Activated CD8-positive, alpha-beta T cell treated with anti-CD3 and anti-CD28 coated beads for 36 hours (primary cell): Measurements from ENCODE around the gene OR1L8. TPM values are rescaled to one million over a fixed set of nuclear protein-coding genes. Genes with fewer than 3 reads are reported as not detected.
"Not testable (repeated sequence)": the region's sequence is repeated elsewhere in the genome, so short reads cannot be mapped to it uniquely, and the experiment has no call there.

Experiments
- ATAC-seq: fragments of 200-7000 bp; cut with Tn5 transposase; one replicate; pipeline ENCODE4 v1.10.0; 2021; ENCODE audit warnings: mild to moderate bottlenecking, moderate library complexity
- CTCF ChIA-PET: fragments of 350-600 bp; sonication (Branson Sonifier 250); formaldehyde crosslinking; loops from one replicate; lab custom pipeline; 2021; ENCODE audit warnings: antibody characterized with exemption; lab: Charles Lee
- POLR2A ChIA-PET: fragments of 350-600 bp; sonication (Branson Sonifier 250); formaldehyde crosslinking; loops from one replicate; lab custom pipeline; 2021; ENCODE audit warnings: antibody characterized with exemption; lab: Charles Lee
- DNase-seq: peaks from one replicate; pipeline ENCODE4 v3.0.0-alpha.2; 2020
- H3K27ac Mint-ChIP-seq: one replicate; pipeline ENCODE4 v1.8.0; 2021; ENCODE audit warnings: mild to moderate bottlenecking, mixed read lengths
- H3K27me3 Mint-ChIP-seq: one replicate; pipeline ENCODE4 v1.8.0; 2021; ENCODE audit warnings: mixed read lengths
- H3K36me3 Mint-ChIP-seq: one replicate; pipeline ENCODE4 v1.8.0; 2021; ENCODE audit warnings: low read depth, mixed read lengths
- H3K4me1 Mint-ChIP-seq: one replicate; pipeline ENCODE4 v1.8.0; 2021; ENCODE audit warnings: low read depth, mixed read lengths
- H3K4me3 Mint-ChIP-seq: one replicate; pipeline ENCODE4 v1.8.0; 2021; ENCODE audit warnings: mild to moderate bottlenecking, moderate library complexity, mixed read lengths
- H3K9me3 Mint-ChIP-seq: one replicate; pipeline ENCODE4 v1.8.0; 2021; ENCODE audit warnings: mixed read lengths
- intact Hi-C: fragments of 100-400 bp; cut with micrococcal nuclease; formaldehyde crosslinking; loops from one replicate; pipeline ENCODE4 v1.10.0; 2022
- total RNA-seq, 2 experiments: library from RNA; stranded (reverse); gene quantifications; one replicate each; pipeline ENCODE4 v1.2.3, GENCODE V29; 2021
- TF ChIP-seq, protein P1 (sequence below): fragments of 200-600 bp; IDR thresholded peaks from one replicate; pipeline ENCODE4 v1.8.0; 2022; ENCODE audit warnings: antibody characterized with exemption, mild to moderate bottlenecking

Gene OR1L8
- total RNA-seq, 2 experiments from 2014 or later: not detected

- intact Hi-C loops: no loop called here
- H3K4me3 Mint-ChIP-seq: no peak overlapping the region
- ChIA-PET POLR2A (no interaction called here), CTCF (no interaction called here)
- H3K36me3 Mint-ChIP-seq: no peaks in the 10 kb centered on the region
- TF ChIP-seq, protein P1, sequence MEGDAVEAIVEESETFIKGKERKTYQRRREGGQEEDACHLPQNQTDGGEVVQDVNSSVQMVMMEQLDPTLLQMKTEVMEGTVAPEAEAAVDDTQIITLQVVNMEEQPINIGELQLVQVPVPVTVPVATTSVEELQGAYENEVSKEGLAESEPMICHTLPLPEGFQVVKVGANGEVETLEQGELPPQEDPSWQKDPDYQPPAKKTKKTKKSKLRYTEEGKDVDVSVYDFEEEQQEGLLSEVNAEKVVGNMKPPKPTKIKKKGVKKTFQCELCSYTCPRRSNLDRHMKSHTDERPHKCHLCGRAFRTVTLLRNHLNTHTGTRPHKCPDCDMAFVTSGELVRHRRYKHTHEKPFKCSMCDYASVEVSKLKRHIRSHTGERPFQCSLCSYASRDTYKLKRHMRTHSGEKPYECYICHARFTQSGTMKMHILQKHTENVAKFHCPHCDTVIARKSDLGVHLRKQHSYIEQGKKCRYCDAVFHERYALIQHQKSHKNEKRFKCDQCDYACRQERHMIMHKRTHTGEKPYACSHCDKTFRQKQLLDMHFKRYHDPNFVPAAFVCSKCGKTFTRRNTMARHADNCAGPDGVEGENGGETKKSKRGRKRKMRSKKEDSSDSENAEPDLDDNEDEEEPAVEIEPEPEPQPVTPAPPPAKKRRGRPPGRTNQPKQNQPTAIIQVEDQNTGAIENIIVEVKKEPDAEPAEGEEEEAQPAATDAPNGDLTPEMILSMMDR: no peak
- H3K4me1 Mint-ChIP-seq: no peaks in the 10 kb centered on the region
- no peak overlapping the region for H3K27ac Mint-ChIP-seq
- H3K9me3 Mint-ChIP-seq: peaks cover 6% of the 10 kb centered on the region
- H3K27me3 Mint-ChIP-seq: no peaks in the 10 kb centered on the region
- no peak for DNase-seq
- ATAC-seq: no peak
These were observed 47.0 kb downstream of the OR1L8 start for GRCh38 chr9:122536134-122536533.

DNA sequence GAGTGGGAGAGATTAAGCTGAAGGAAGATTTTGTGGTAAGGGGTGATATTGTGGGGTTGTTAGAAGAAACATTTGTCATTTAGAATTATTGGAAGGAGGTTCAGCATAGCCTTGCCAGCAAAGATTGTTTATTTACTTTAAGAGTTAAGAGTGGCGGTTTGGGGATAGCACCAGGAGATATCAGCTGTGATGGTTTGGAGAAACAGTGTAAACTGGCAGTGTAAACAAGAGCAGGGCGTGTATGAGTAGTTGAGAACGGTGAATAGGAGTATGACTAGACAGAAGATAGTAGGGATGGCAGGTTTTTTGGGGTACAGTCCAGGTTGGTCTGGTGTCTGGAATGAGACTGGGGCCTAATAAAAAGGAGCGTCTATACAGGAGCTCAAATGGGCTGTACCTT lies 52.0 kb downstream of the OR1L8 start:
- POLR2A ChIA-PET: not testable (repeated sequence)

GRCh38 chr9:122527193-122527592 lies 56.0 kb downstream of the OR1L8 start, which contains the start of gene OR1N1:
OR1N1 (minus strand) TSS chr9:122527293; CDS start chr9:122527293, 0 bp downstream.
- no peak within 1 kb of the TSS for H3K4me3 Mint-ChIP-seq
- intact Hi-C loops: no loop called here
- no peak within 1 kb of the TSS for H3K27ac Mint-ChIP-seq
- ChIA-PET POLR2A (no interaction called here), CTCF (interaction anchor here (0.6 kb wide), 1 partner anchor 191 kb away, joined by 3 read pairs; no protein-coding TSS in a partner anchor)
- DNase-seq (no peak), ATAC-seq (no peak)
- TF ChIP-seq, protein P1: no peak
- H3K4me1 Mint-ChIP-seq: peaks cover 7% of the 10 kb centered on the region
- H3K27me3 Mint-ChIP-seq: peaks cover 12% of the 10 kb centered on the region
- H3K9me3 Mint-ChIP-seq: no peaks in the 10 kb centered on the region
- H3K36me3 Mint-ChIP-seq: no peaks in the 10 kb centered on the region

More for the DNA sequence above, 52.0 kb downstream of the OR1L8 start:
- H3K4me3 Mint-ChIP-seq, H3K36me3 Mint-ChIP-seq, H3K27ac Mint-ChIP-seq, DNase-seq, intact Hi-C loops, H3K9me3 Mint-ChIP-seq, H3K4me1 Mint-ChIP-seq, ATAC-seq, H3K27me3 Mint-ChIP-seq: not testable (repeated sequence)
- CTCF ChIA-PET: interaction anchor here (2.6 kb wide), 1 partner anchor 65 kb away, joined by 7 read pairs; no protein-coding TSS in a partner anchor

DNA sequence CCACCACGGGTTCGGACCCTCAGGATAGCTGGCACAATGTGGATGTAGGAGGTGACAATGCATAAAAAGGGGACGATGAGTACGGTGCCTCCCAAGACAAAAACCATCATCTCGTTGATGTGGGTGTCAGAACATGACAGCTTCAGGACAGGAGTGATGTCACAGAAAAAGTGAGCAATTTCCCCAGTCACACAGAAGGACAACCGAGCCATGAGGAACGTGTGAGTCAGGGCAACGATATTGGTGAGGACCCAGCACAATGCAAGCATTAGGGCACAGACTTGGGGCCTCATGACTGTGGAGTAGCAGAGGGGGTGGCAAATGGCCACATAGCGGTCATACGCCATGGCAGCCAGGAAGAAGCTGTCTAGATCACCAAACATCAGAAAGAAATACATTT lies 56.6 kb downstream of the OR1L8 start:
- H3K27ac Mint-ChIP-seq: no peak overlapping the region
- ChIA-PET CTCF (interaction anchor here (0.6 kb wide), 1 partner anchor 192 kb away, joined by 3 read pairs; no protein-coding TSS in a partner anchor), POLR2A (no interaction called here)
- H3K4me1 Mint-ChIP-seq: peaks cover 7% of the 10 kb centered on the region
- intact Hi-C loops: no loop called here
- no peaks in the 10 kb centered on the region for H3K9me3 Mint-ChIP-seq
- peaks cover 14% of the 10 kb centered on the region for H3K27me3 Mint-ChIP-seq
- no peaks in the 10 kb centered on the region for H3K36me3 Mint-ChIP-seq
- peak; percentile 81 for ATAC-seq
- TF ChIP-seq, protein P1: no peak
- H3K4me3 Mint-ChIP-seq: no peak overlapping the region
- DNase-seq: peak; percentile 40

DNA sequence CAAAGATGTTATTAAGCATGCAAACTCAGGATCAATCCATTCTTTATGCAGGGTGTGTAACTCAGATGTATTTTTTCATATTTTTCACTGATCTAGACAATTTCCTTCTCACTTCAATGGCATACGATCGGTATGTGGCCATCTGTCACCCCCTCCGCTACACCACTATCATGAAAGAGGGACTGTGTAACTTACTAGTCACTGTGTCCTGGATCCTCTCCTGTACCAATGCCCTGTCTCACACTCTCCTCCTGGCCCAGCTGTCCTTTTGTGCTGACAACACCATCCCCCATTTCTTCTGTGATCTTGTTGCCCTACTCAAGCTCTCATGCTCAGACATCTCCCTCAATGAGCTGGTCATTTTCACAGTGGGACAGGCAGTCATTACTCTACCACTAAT lies 63.8 kb downstream of the OR1L8 start:
- TF ChIP-seq, protein P1: no peak
- ATAC-seq: no peak
- Mint-ChIP-seq H3K9me3 (no peaks in the 10 kb centered on the region), H3K27ac (no peak overlapping the region), H3K4me3 (no peak overlapping the region), H3K27me3 (peaks cover 13% of the 10 kb centered on the region), H3K36me3 (no peaks in the 10 kb centered on the region), H3K4me1 (no peaks in the 10 kb centered on the region)
- ChIA-PET POLR2A (no interaction called here), CTCF (no interaction called here)
- no peak for DNase-seq
- intact Hi-C loops: no loop called here
